M059J (cell line): Measurements from ENCODE around the gene RHNO1. TPM values are rescaled to one million over a fixed set of nuclear protein-coding genes. Genes with fewer than 3 reads are reported as not detected.

Experiments
- DNase-seq: peaks from one replicate; pipeline ENCODE4 v3.0.0-alpha.2; 2012; ENCODE audit warnings: low read depth
- total RNA-seq: library from RNA; depleted of rRNA; stranded (reverse); fragments of >200 nt; shearing (Covaris generic); gene quantifications from 2 replicates; pipeline ENCODE4 v1.2.3, GENCODE V29; 2014; rRNA removed

RHNO1 gene, protein sequence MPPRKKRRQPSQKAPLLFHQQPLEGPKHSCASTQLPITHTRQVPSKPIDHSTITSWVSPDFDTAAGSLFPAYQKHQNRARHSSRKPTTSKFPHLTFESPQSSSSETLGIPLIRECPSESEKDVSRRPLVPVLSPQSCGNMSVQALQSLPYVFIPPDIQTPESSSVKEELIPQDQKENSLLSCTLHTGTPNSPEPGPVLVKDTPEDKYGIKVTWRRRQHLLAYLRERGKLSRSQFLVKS
- 68.6 and 69.4 TPM in 2 replicates for total RNA-seq

DNA sequence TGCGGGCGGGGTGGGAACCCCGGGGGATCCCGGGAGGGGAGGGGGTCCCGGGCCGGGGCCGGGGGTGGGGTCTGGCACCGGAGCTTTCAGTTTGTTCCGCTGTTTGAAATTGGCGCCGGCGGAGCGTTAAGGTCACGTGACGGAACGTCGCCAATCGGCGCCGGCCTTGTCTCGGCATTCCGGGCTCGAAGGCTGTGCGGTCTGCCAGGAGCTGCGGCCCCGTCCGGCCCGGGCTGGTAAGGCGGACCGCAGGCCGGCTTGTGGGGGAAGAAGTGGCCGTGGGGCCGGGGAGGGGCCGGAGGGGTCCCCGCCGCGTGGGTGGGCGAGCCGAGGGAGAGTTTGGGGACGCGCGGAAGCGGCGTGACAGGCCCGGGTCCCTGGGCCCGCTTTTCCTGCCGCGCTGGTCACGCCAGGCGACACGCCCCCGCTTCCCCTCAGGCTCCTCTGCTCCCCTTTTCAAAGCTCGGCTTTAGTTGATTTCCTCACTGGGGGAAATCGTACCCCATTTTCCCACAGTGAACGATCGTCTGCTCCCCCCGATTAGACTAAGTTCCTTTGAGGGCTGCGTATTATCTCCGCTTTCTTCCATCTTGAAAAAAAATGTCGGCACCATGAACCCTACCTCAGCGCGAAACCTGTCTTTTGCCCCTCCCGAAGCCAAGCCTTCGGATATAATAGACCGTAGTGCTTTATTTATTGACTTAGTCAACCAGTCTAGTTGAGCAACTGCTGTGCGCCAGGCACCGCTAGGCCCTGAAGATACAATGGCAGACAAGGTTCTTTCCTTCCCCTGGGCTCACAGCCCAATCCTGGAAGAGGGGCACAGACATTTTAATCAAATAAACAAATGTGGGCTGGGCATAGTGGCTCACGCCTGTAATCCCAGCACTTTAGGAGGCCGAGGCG is at the start of gene RHNO1, which contains the start of gene FOXM1:
Gene RHNO1 (plus strand): TSS at position 177 of the 906 bp plus-strand sequence. CDS start 8,144 bp downstream, outside the sequence.
Gene FOXM1 (minus strand): TSS at position 128 of the 906 bp plus-strand sequence. CDS start 2,696 bp downstream, outside the sequence.
- peak; percentile 84 for DNase-seq

DNA sequence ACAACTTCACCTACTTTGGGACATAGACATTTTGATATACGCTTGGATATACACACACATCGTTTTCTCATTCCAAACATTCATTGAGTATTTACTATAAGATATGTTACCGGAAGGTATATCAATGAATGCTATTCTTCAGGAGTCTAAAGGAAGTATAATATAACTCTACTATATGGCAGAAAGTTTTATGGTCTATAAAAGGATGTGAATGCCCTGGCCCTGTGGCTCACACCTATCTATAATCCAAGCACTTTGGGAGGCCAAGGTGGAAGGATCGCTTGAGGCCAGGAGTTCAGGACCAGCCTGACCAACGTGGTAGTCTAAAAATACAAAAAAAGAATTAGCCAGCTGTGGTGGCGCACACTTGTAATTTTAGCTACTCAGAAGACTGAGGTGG is 47.7 kb upstream of the RHNO1 start:
- DNase-seq, result no peak

DNA sequence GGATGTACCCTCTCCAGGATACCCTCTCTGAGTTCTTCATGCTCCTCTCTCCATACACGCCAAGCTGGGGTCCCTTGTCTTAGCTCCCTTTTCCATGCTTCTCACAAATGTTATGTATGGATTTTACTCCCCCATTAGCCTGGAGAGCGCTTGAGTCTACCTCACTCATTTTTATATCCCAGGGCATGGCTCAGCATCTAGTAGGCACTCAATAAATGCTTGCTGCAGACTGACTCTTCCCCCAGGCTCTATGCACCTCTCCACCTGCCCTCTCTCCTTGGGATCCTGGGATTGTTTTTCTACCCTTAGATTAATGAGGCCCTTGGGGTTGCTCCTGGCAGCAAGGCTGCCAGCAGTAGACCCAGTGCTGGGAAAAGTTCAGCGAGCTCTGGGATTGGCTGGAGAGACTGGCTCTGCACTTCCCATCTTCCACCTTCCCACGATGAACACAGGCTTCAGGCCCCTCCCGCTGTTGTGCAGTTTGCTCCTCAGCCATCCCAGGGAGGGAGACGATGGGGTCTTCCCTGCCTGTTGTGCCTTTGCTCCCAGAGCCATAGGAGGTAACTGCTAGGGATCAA is 44.4 kb upstream of the RHNO1 start:
- DNase-seq, result no peak

DNA sequence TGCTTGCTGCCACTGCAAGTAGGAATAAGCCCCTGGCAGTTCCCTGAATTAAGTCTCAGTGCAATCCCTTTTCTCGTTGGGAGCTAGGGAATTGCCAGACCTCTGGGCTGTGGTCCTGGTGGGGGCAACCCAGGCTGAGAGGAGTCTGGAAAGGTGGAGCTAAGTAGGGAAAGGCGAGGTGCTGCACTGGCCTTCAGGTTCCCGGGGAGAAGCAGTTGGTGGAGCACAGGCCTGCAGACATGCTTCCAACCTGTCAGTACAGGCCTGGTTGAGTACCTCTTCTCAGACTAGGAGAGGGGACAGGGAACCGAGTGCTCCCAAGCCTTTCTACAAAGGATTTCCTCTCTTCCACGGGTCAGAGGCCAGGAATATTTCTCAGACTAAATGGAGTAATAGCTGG is 43.7 kb upstream of the RHNO1 start:
- DNase-seq, result no peak

DNA sequence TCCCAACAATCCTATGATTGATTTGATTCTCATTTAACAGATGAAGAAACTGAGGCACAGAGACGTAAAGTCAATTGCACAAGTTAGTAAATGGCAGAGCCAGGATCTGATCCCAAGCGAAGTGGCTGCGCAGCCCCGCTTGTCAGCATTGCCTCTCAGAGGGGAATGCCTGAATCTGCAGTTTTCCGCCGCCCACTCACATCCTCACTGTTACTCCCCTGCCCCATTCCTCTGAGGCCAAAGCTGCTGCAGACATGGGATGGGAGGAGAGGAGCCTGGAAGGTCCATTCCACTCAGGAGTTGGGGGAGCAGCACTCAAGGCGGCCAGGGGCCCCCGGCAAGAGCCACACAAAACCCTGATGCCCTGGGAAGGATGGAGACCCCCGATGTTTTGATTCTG is 43.2 kb upstream of the RHNO1 start:
- no peak for DNase-seq

DNA sequence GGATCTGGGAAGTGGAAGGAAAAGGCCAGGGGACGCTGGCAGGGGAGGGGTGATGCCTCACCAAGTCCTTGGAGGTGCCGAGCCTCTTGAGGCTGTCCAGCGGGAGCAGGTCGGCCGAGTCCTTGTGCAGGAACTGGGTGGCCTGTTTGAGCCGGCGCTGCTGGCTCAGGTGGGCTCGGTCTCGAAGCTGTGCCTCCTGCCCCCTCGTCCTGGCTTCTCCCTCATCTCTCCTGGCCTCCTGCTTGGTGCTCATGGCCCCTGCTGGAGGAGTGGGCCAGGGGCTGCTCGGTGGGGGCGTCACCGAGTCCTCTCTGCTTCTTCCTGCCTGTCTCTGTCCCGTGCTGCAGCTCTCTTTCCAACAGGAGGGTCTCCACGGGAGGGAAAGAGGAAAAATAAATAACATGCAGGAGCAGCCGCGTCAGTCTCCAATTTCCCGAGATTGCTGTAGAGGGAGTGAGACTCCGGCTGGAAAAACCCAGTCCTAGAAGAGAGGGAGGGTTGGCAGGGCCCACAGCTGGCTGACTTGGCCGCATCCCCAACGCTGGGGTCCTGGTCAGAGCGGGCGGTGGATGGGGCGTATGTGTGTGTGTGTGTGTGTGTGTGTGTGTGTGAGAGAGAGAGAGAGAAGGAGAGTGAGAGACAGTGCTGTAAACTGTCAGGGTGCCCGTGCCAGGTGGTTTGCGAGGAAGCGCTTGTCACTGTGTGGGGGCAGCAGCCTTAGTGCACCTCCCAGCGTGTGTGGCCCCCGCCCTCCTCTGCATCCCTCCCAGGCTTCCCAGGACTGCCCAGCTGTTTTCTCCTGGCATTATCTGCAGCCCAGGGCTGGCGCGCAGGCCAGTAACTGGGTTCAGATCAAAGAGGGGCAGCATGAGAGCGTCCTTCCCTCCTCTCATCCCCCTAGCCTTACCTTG is 42.2 kb upstream of the RHNO1 start, which contains the start of gene NRIP2:
Gene NRIP2 (minus strand): TSS at position 455 of the 911 bp plus-strand sequence. CDS start 52 bp downstream, at position 403.
- no peak for DNase-seq

DNA sequence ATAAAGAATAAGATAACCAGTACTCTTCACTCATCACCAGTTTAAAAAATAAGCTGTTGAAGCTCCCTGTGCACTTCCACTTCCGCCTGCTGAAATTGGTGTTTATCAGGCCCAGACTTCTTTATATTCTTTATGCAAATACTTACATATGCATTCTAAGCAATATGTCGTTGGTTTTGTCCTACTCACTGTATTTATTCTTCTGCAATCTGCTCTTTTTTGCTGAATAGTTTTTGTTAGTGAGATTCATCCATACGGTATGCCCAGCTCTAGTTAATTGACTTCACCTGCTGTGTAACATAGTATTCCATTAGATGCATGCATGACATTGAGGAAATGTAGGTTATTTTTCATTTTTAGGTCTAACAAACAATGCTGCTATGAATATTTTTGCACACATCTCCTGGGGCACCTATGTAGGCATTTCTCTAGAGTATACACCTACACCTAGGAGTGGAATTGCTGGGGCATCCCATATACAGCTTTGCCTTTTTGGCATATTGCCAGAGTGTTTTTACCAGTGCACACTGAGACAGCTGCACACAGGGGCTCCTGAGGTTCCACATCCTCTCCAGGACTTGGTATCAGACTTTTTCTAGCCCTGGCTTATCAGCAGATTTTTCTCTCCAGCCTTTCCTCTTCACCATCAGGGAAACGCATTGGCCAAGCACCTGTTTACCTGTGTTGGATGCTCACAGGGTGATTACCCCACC is 41.2 kb upstream of the RHNO1 start:
- DNase-seq, result no peak

DNA sequence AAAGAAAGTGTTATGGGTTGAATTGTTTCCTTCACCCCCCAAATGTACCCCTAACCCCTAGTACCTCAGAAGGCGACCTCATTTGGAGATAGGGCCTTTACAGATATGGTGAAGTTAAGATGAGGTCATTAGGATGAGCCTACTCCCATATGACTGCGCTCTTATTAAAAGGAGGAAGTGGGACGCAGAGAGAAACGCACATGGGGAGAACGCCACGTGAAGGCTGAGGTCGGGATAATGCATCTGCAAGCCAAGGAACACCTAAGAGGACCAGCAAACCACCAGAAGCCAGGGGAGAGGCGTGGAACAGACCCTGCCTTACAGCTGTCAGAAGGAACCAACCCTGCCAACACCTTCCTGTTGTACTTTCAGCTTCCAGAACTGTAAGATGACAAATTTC is 40.4 kb upstream of the RHNO1 start:
- DNase-seq, result no peak

DNA sequence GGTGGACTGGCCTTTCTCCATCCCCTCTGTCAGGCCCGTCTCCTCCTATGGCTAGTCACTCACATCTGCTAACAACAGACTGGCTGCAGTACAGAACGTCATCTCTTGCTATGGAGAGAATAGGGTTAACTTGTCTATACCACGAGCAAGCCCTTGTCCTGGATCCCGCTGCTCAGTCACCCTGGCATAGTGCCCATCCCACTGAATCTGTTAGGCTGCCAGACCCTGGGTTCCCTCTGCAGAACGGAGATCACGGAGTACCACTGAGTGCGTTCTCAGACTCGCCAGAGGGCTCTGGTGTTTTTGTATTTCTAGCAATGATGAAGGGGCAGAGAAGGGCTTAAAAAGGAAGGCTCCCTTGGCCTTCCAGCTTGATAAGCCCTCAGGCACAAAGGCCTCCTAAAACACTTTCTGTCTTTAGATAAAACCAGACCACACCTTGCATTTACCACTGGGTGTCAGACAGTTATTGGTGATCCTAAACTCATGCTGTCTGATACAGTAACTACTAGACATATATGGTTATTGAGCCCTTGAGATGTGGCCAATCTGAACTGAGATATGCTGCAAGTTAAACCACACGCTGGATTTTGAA is 35.9 kb upstream of the RHNO1 start:
- no peak for DNase-seq

DNA sequence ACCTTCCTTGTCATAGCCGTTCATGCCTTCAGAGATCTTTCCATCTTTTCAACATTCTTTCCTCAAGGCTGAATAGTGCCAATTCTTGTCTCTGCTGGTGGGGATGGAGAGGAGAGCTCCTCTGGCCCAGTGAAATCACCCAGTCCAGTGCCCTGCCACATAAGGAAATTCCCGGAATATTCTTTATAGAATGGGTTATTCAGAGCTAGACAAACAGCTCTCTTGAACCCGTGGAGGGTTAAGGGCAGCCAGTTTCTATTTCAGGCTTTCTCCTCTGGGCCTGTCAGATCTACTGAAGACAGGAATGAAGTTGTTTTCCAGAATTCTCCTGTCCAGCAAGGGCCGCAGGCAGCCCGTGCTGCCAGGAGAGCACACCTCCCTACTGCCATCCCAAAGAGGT is 34.1 kb upstream of the RHNO1 start:
- no peak for DNase-seq

DNA sequence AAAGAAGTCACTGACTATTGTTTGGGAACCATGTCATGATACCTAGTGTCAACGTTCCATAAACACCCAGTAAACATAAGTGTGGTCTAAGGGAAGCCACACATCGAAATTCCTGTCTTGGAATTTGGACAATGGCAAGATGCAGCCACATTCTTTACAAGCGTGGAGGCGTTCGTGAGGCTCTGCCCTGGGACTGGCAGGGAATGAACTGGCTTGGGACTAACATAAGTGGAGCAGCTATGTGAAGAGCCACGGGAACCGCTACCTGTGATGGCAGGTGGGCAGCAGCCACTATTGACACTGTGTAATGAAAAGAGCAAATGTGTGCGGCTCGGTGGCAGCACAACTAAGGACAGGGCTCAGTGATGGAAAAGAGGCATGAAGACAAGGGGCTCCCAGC is 32.2 kb upstream of the RHNO1 start:
- no peak for DNase-seq

DNA sequence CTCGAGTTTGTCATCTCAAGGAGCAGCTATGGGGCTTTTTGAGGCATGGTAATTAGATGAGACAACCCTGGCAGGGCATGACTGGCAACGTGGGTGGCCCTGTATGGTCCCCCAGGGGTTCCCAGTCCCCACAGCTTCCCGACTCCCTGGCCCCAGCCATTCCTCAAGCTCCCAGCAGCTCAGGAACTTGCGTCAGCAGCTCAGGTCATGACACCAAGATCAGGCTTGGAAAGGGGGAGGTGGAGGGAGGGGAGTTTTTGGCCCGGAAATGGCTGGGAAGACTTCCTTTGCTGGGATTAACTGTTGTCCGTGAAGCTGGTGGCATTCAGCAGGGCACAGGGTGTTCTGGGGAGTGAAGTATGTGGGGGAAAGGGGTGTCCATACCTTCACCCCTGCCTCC is 31.7 kb upstream of the RHNO1 start:
- peak; percentile 43 for DNase-seq

DNA sequence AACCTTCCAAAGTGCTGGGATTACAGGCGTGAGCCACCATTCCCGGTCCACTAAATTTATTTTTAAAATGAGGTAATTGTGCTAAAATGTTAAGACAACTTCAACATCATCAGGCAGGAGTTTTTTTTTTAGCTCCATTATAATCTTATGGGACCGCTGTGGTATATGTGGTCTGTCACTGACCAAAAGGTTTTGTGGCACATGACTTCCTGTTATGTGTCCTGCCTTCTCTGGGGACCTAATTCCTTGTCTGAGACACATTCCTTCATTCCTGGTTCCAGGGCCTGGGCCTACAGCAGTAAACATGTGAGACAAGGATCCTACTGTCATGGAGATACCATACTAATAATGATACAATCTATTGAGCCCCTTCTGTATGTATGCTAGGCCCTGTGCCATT is 25.1 kb upstream of the RHNO1 start:
- no peak for DNase-seq

DNA sequence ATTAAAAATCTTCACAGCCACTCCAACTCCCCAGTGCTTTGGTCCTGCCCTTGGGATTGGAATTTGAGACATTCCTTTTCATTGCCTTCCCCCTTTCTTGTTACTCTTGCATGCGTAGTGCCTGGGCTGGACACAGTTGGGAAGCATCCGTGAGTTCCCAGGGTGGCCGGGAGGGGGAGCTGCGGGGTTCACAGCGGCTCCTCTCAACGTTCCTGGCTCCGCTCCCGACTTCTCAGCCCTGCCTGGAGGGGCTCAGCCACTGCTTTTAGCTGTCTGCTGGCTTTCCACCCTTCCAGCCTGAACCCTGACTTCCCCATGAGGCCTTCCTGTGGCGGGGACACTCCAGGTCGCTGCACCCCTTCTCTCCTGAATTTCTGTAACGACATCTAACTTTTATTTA is 23.4 kb upstream of the RHNO1 start:
- peak; percentile 48 for DNase-seq

DNA sequence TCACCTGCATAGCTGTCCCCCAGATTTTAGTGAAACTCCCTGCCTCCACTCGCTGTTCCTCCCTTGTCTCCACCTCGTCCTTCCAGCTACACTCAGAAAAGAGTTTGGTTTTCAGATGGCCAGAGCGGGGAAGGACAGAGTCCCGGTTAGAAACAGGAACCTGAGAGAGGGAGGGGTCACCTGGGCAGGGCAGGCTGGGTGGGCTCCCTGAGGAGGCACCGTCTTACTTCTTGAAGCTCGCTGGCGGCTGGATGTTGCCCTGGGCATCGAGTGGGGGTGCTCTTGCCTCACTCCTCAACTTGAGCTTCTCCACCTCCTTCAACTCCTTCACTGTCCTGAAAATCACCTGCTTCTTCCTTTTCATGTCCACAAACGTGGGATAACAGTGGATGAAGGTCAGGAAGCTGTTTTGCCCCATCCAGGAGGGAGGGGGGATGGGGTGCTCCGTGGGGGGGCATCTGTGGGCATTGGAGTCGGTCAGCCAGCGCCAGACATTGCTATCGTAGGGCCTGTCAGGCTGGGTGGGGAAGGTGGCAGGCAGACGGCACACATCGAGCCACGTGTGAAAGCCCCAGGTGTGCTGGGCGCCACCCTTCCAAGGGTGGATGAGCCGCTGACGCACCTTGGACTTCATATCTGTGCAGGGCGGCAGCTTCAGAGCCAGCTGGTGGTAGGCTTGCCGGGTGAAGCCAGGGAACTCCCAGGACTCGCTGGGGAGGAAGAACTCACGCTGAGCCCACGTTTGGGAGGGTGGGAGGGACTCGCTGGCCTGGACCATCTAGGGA is 22.2 kb upstream of the RHNO1 start:
- DNase-seq, result no peak

DNA sequence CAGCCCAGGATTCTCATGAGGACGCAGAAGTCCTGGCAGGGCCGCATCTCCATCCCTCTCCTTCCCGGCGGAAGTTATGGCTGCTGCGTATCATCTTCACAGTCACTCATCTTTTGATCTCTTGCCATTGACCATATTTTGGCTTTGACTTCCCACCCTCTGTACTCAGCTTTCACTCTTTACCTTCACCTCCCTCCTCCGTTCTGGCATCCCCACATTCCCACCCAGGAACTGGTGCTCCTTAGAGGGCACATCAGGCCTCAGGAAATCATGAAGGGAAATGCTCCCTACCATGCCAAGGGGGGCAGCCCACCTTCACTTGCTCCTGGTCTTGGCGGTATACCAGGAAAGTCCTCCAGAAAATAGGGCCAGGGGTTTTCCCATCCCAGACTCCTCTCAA is 21.5 kb upstream of the RHNO1 start:
- DNase-seq, result no peak

DNA sequence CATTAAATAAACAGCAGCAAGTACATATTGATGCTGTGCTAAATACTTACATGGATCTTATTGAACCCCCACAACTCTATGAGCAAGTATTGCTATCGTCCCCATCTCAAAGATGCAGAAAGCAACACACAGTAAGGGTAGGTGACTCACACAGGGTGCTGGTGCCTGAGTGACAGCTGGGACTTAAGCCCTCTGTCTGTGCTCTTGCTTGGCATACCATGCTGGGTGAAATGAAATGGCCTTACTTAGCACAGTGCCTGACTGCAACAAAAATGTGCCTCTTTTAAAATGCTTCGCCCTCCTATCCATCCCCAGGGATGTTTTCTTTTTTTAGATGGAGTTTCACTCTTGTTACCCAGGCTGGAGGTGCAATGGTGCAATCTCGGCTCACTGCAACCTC is 21.0 kb upstream of the RHNO1 start:
- DNase-seq, result peak; percentile 35

DNA sequence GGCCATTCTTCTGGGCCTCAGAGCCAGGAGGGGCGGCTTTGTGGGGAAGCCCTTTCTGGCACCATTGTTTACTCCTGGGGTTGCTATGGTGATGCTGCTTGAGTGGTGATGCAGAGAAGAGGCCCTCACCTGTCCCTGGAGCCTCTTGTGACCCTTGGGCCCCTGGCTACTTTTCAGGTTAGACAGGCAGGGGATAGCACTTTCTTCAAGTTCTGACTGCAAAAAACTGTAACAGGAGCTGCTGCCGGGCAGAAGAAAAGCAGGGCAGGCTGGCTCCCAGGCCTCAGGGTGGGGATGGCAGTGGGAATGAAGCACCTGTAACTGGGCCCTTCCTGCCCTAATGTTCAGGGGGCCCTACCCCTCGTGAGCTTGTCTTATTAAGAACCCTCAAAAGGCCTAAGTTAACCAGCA is 20.0 kb upstream of the RHNO1 start, which contains the start of gene TEX52:
Gene TEX52 (minus strand): TSS at position 19 of the 411 bp plus-strand sequence. CDS start 13 bp downstream, at position 6.
- DNase-seq, result peak; percentile 49

DNA sequence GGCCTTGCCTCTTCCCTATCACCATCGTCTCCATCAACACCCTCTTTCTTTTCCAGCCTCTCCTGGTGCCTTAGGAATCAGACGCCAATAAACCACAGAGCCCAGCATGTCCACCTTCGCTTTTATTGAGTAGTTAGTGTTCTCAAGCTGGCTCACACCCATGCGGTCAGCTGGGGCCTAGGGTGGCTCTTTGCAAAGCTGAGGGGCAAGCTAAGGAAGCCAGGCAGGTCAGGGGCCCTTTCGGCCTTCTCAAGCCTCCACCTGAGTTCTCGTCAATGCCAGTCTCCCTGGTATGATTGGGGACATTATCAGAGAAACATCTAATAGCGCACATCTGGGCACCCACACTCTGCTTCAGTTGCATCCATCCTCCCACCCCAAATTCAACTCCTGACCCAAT is 19.4 kb upstream of the RHNO1 start:
- DNase-seq, result no peak
